HepG2 (cell line): ENCODE data around the gene FAHD1. TPM values are rescaled to one million over a fixed set of nuclear protein-coding genes. Genes with fewer than 3 reads are reported as not detected.

Experiments
- ADNP ChIP-seq: sonication (generic); formaldehyde crosslinking; IDR thresholded peaks from 2 replicates; pipeline ENCODE4 v1.4.0; 2020; ENCODE audit warnings: missing genetic modification reagents
- ARHGAP35 ChIP-seq: sonication (generic); formaldehyde crosslinking; IDR thresholded peaks from 2 replicates; pipeline ENCODE4 v1.9.0; 2022; ENCODE audit warnings: mild to moderate bottlenecking, inconsistent platforms, moderate library complexity, missing genetic modification reagents, borderline replicate concordance
- CBX1 ChIP-seq: IDR thresholded peaks from one replicate; pipeline ENCODE4 v1.6.1; 2016; ENCODE audit warnings: antibody characterized with exemption, low read depth
- GZF1 ChIP-seq: sonication (generic); formaldehyde crosslinking; IDR thresholded peaks from 2 replicates; pipeline ENCODE4 v1.5.1; 2020; ENCODE audit warnings: mild to moderate bottlenecking, missing genetic modification reagents
- HHEX ChIP-seq: IDR thresholded peaks from 2 replicates; pipeline ENCODE4 v1.6.1; 2016; ENCODE audit warnings: control low read depth
- HMG20A ChIP-seq: IDR thresholded peaks from 2 replicates; pipeline ENCODE4 v1.6.1; 2016; ENCODE audit warnings: borderline replicate concordance
- MAZ ChIP-seq, 2 experiments: sonication (generic) in 1 of 2; formaldehyde crosslinking in 1 of 2; IDR thresholded peaks; 2 replicates each; pipeline versions ENCODE4 v1.5.0 to v1.6.1; 2012 to 2020; ENCODE audit warnings: low read depth in 2 of 2, mild to moderate bottlenecking in 2 of 2, borderline replicate concordance in 1 of 2, improper control_type of control experiment in 1 of 2, low read length in 1 of 2, missing genetic modification reagents in 1 of 2, moderate library complexity in 1 of 2
- PRMT3 ChIP-seq: sonication (generic); formaldehyde crosslinking; IDR thresholded peaks from 2 replicates; pipeline ENCODE4 v1.8.1; 2022; ENCODE audit warnings: low read depth, mild to moderate bottlenecking, moderate library complexity, missing genetic modification reagents, borderline replicate concordance
- RAD21 ChIP-seq: fragments of 450-650 bp; formaldehyde crosslinking; IDR thresholded peaks from 2 replicates; pipeline ENCODE4 v1.5.0; 2020; ENCODE audit warnings: mild to moderate bottlenecking
- SP5 ChIP-seq: IDR thresholded peaks from 2 replicates; pipeline ENCODE4 v1.6.1; 2016; ENCODE audit warnings: low read depth, borderline replicate concordance
- ZEB1 ChIP-seq: IDR thresholded peaks from 2 replicates; pipeline ENCODE4 v1.6.1; 2012; ENCODE audit warnings: mild to moderate bottlenecking, low read depth, inconsistent platforms; ENCODE audit not compliant: insufficient replicate concordance
- ZFP36L2 ChIP-seq: sonication (generic); formaldehyde crosslinking; IDR thresholded peaks from 2 replicates; pipeline ENCODE4 v1.4.0; 2020; ENCODE audit warnings: missing genetic modification reagents
- ZKSCAN5 ChIP-seq: sonication (generic); formaldehyde crosslinking; IDR thresholded peaks from 2 replicates; pipeline ENCODE4 v1.5.1; 2020; ENCODE audit warnings: mild to moderate bottlenecking, missing genetic modification reagents
- ZNF230 ChIP-seq: sonication (generic); formaldehyde crosslinking; IDR thresholded peaks from 2 replicates; pipeline ENCODE4 v1.4.0; 2020; ENCODE audit warnings: mild to moderate bottlenecking, missing genetic modification reagents
- ZNF253 ChIP-seq: sonication (generic); formaldehyde crosslinking; IDR thresholded peaks from 2 replicates; pipeline ENCODE4 v1.8.0; 2022; ENCODE audit warnings: mild to moderate bottlenecking, missing genetic modification reagents, borderline replicate concordance
- ZNF598 ChIP-seq: sonication (generic); formaldehyde crosslinking; IDR thresholded peaks from 2 replicates; pipeline ENCODE4 v1.5.1; 2020; ENCODE audit warnings: mild to moderate bottlenecking, missing genetic modification reagents, borderline replicate concordance
- ZNF629 ChIP-seq: sonication (generic); formaldehyde crosslinking; conservative IDR thresholded peaks from 2 replicates; pipeline ENCODE4 v1.5.0; 2020; ENCODE audit warnings: missing genetic modification reagents
- ZNF709 ChIP-seq: sonication (generic); formaldehyde crosslinking; IDR thresholded peaks from 2 replicates; pipeline ENCODE4 v1.5.0; 2020; ENCODE audit warnings: mild to moderate bottlenecking, missing genetic modification reagents
- ZNF83 ChIP-seq: sonication (generic); formaldehyde crosslinking; IDR thresholded peaks from 2 replicates; pipeline ENCODE4 v1.4.0; 2020; ENCODE audit warnings: missing genetic modification reagents, mild to moderate bottlenecking, borderline replicate concordance
- polyA plus RNA-seq, 8 experiments: library from polyadenylated mRNA; depleted of rRNA in 3 of 8; stranded (reverse) in 7 of 8; unstranded in 1 of 8; fragments of >200 nt; fragmentation: Illumina TruSeq in 4 of 8; extraction: Trizol in 4 of 8; gene quantifications; 2 replicates each; pipeline versions ENCODE4 v1.2.1 to v1.2.3, GENCODE V29; 2011 to 2016; ENCODE audit warnings: low read depth in 4 of 8, missing spikeins in 1 of 8, mixed read lengths in 1 of 8; ENCODE audit not compliant: insufficient read depth in 1 of 8
- total RNA-seq, 5 experiments: library from RNA; depleted of rRNA; stranded (reverse); fragments of >200 nt; fragmentation: Illumina TruSeq; extraction: Trizol; gene quantifications; 2 replicates each; pipeline ENCODE4 v1.2.3, GENCODE V29; 2016; ENCODE audit warnings: low read depth in 1 of 5
- TF ChIP-seq, protein P1 (sequence below): IDR thresholded peaks from 2 replicates; pipeline ENCODE4 v1.6.1; 2016; ENCODE audit warnings: low read depth, missing genetic modification reagents, missing compliant biosample characterization
- TF ChIP-seq, protein P2 (sequence below): sonication (generic); formaldehyde crosslinking; IDR thresholded peaks from 2 replicates; pipeline ENCODE4 v1.8.0; 2022; ENCODE audit warnings: missing genetic modification reagents, low read depth, mild to moderate bottlenecking, borderline replicate concordance

FAHD1 gene
- total and polyA plus RNA-seq, 2 of the 13 experiments (the other 11 are each of a cell fraction or from before 2014, with no cell fraction given), result 39.0 to 45.3 TPM

DNA sequence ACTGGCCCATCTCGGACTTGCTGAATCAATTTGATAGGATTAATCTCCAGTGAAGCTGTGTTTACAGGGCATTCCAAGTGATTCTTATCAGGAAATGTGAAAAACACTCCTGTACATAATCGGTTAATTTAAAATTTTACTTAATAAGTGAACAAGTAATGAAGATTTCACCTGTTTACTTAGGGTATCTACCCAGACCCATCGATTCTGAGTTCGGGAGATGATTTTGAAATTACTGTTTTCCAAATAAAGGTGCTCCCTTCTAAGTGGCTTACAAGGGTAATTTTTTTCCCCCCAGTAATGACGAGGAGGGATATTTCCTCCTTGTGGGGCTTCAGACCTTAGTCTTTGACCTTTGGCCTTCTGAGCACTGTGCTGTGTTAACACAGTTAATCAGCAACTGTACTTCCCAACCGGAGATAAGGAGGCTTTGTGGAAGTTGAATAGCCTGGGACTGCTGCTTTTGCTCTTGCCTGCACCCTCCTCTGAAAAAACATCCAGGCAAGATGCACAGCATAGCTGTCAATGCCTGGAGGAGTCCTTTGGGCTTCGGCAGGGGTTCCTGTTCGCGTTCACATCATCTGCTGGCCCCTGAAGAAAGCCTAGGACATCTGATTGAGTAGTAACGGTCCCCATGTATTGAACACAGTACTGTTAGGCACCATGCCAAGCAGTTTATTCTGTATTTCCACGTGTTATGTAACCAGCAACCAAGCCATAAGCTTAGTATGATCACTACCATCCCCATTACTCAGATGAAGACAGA lies 1.8 kb downstream of the FAHD1 start (continued):
- TF ChIP-seq, protein P1, sequence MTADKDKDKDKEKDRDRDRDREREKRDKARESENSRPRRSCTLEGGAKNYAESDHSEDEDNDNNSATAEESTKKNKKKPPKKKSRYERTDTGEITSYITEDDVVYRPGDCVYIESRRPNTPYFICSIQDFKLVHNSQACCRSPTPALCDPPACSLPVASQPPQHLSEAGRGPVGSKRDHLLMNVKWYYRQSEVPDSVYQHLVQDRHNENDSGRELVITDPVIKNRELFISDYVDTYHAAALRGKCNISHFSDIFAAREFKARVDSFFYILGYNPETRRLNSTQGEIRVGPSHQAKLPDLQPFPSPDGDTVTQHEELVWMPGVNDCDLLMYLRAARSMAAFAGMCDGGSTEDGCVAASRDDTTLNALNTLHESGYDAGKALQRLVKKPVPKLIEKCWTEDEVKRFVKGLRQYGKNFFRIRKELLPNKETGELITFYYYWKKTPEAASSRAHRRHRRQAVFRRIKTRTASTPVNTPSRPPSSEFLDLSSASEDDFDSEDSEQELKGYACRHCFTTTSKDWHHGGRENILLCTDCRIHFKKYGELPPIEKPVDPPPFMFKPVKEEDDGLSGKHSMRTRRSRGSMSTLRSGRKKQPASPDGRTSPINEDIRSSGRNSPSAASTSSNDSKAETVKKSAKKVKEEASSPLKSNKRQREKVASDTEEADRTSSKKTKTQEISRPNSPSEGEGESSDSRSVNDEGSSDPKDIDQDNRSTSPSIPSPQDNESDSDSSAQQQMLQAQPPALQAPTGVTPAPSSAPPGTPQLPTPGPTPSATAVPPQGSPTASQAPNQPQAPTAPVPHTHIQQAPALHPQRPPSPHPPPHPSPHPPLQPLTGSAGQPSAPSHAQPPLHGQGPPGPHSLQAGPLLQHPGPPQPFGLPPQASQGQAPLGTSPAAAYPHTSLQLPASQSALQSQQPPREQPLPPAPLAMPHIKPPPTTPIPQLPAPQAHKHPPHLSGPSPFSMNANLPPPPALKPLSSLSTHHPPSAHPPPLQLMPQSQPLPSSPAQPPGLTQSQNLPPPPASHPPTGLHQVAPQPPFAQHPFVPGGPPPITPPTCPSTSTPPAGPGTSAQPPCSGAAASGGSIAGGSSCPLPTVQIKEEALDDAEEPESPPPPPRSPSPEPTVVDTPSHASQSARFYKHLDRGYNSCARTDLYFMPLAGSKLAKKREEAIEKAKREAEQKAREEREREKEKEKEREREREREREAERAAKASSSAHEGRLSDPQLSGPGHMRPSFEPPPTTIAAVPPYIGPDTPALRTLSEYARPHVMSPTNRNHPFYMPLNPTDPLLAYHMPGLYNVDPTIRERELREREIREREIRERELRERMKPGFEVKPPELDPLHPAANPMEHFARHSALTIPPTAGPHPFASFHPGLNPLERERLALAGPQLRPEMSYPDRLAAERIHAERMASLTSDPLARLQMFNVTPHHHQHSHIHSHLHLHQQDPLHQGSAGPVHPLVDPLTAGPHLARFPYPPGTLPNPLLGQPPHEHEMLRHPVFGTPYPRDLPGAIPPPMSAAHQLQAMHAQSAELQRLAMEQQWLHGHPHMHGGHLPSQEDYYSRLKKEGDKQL, result no peak; the same call in 1 of the 2 replicates
- TF ChIP-seq ZNF253 (CRISPR knock-in tag) (no peak), CBX1 (no peak), HMG20A (CRISPR knock-in tag) (peak; percentile 64; the same call in 1 of the 2 replicates), SP5 (CRISPR knock-in tag) (0 out of 2 replicates have a peak, but pooled peaks have one; percentile 25), HHEX (CRISPR knock-in tag) (no peak), ZEB1 (no peak), ZNF230 (CRISPR knock-in tag) (peak; percentile 74; the same call in 1 of the 2 replicates), ZNF629 (CRISPR knock-in tag) (peak; percentile 66), RAD21 (CRISPR knock-in tag) (no peak; the same call in 1 of the 2 replicates), ADNP (CRISPR knock-in tag) (no peak), MAZ (IDR thresholded peaks at IDR 0.05; ENCODE audit: borderline replicate concordance, low read depth, low read length) (no peak), MAZ (CRISPR knock-in tag; IDR thresholded peaks at IDR 0.05; ENCODE audit: low read depth) (peak; percentile 51; the same call in 1 of the 2 replicates), GZF1 (CRISPR knock-in tag) (no peak), ZNF598 (CRISPR knock-in tag) (no peak), ZNF709 (CRISPR knock-in tag) (no peak), ZNF83 (CRISPR knock-in tag) (no peak), ZKSCAN5 (no peak), ZFP36L2 (CRISPR knock-in tag) (no peak), ARHGAP35 (CRISPR knock-in tag) (no peak), PRMT3 (CRISPR knock-in tag) (no peak)
- TF ChIP-seq, protein P2, sequence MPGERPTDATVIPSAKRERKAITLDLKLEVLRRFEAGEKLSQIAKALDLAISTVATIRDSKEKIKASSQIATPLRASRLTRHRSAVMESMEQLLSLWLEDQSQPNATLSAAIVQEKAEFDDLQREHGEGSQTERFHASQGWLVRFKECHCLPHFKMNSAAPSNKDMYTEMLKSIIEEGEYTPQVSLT (CRISPR knock-in tag), result no peak
